Measurements from ENCODE around the gene CDH4. TPM values are rescaled to one million over a fixed set of nuclear protein-coding genes. Genes with fewer than 3 reads are reported as not detected.

Gene CDH4
- total RNA-seq, 1 donor from 2014 or later: 3.2 TPM

- Histone ChIP-seq H3K27me3 (ENCODE audit: insufficient read depth, low read length) (no peaks in the 10 kb centered on the region), H3K79me2 (ENCODE audit: insufficient read depth, low read length) (peaks cover 6% of the 10 kb centered on the region), H3K4me2 (ENCODE audit: low read length) (no peak overlapping the region), H3K36me3 (ENCODE audit: insufficient read depth, low read length) (no peaks in the 10 kb centered on the region), H4K20me1 (ENCODE audit: insufficient read depth, low read length) (peaks cover 14% of the 10 kb centered on the region), H2AFZ (ENCODE audit: low read depth, low read length) (no peak overlapping the region), H3K9me3 (ENCODE audit: insufficient read depth, low read depth, low read length) (peaks cover 5% of the 10 kb centered on the region), H3K27ac (ENCODE audit: low read depth, low read length) (no peak overlapping the region), H3K9ac (ENCODE audit: low read length) (no peak overlapping the region), H3K4me3 (ENCODE audit: insufficient read depth, low read depth, low read length) (no peak overlapping the region), H3K4me1 (ENCODE audit: insufficient read depth, low read length) (no peaks in the 10 kb centered on the region)
- Mint-ChIP-seq H3K36me3 (ENCODE audit: low read depth, unreplicated experiment) (no peaks in the 10 kb centered on the region), H3K4me3 (ENCODE audit: unreplicated experiment) (no peak overlapping the region), H3K9me3 (ENCODE audit: unreplicated experiment) (no peaks in the 10 kb centered on the region), H3K27ac (ENCODE audit: unreplicated experiment) (no peak overlapping the region), H3K4me1 (ENCODE audit: low read depth, unreplicated experiment) (no peaks in the 10 kb centered on the region), H3K27me3 (ENCODE audit: low read depth, unreplicated experiment) (peaks cover 14% of the 10 kb centered on the region)
- FAIRE-seq: no peak
- no peak for TF ChIP-seq EZH2 (IDR thresholded peaks at IDR 0.05; ENCODE audit: insufficient read depth, low read length)
- no peak for TF ChIP-seq CTCF (IDR thresholded peaks at IDR 0.05; ENCODE audit: insufficient read depth, low read depth, low read length)
- no peak for DNase-seq (ENCODE audit: low read depth)
Observed at GRCh38 chr20:61493798-61494305, 241.8 kb downstream of the CDH4 start.

- H3K27me3 ChIP-seq (ENCODE audit: insufficient read depth, low read length): no peaks in the 10 kb centered on the region
- no peak overlapping the region for H3K4me2 ChIP-seq (ENCODE audit: low read length)
Observed at GRCh38 chr20:61494763-61495575, 242.9 kb downstream of the CDH4 start.

More at GRCh38 chr20:61494763-61495575, 242.9 kb downstream of the CDH4 start:
- Mint-ChIP-seq H3K36me3 (ENCODE audit: low read depth, unreplicated experiment) (no peaks in the 10 kb centered on the region), H3K4me3 (ENCODE audit: unreplicated experiment) (no peak overlapping the region), H3K4me1 (ENCODE audit: low read depth, unreplicated experiment) (peaks cover 1% of the 10 kb centered on the region), H3K27ac (ENCODE audit: unreplicated experiment) (no peak overlapping the region), H3K9me3 (ENCODE audit: unreplicated experiment) (no peaks in the 10 kb centered on the region), H3K27me3 (ENCODE audit: low read depth, unreplicated experiment) (peaks cover 12% of the 10 kb centered on the region)
- no peaks in the 10 kb centered on the region for H3K36me3 ChIP-seq (ENCODE audit: insufficient read depth, low read length)
- peaks cover 18% of the 10 kb centered on the region for H4K20me1 ChIP-seq (ENCODE audit: insufficient read depth, low read length)
- no peak for DNase-seq (ENCODE audit: low read depth)
- H3K9ac ChIP-seq (ENCODE audit: low read length): no peak overlapping the region
- H2AFZ ChIP-seq (ENCODE audit: low read depth, low read length): no peak overlapping the region
- H3K4me1 ChIP-seq (ENCODE audit: insufficient read depth, low read length): peaks cover 8% of the 10 kb centered on the region
- peaks cover 5% of the 10 kb centered on the region for H3K9me3 ChIP-seq (ENCODE audit: insufficient read depth, low read depth, low read length)
- H3K79me2 ChIP-seq (ENCODE audit: insufficient read depth, low read length): peaks cover 6% of the 10 kb centered on the region
- H3K27ac ChIP-seq (ENCODE audit: low read depth, low read length): no peak overlapping the region
- no peak overlapping the region for H3K4me3 ChIP-seq (ENCODE audit: insufficient read depth, low read depth, low read length)
- TF ChIP-seq CTCF (IDR thresholded peaks at IDR 0.05; ENCODE audit: insufficient read depth, low read depth, low read length) (no peak), EZH2 (IDR thresholded peaks at IDR 0.05; ENCODE audit: insufficient read depth, low read length) (no peak)
- FAIRE-seq: no peak

Data from astrocyte (in vitro differentiated cells and primary cell).